ENCODE measurements around the gene PCNP.

Gene PCNP, protein sequence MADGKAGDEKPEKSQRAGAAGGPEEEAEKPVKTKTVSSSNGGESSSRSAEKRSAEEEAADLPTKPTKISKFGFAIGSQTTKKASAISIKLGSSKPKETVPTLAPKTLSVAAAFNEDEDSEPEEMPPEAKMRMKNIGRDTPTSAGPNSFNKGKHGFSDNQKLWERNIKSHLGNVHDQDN

GRCh38 chr3:101573449-101574387, at the start of gene PCNP:
TSS of gene PCNP (plus strand) at chr3:101574180. CDS start at chr3:101574216, 36 bp downstream.
- peak within 1 kb of the TSS; percentile 72 for H3K4me3 ChIP-seq (ENCODE audit: low read depth, low read length)
- TF ChIP-seq, protein P1, sequence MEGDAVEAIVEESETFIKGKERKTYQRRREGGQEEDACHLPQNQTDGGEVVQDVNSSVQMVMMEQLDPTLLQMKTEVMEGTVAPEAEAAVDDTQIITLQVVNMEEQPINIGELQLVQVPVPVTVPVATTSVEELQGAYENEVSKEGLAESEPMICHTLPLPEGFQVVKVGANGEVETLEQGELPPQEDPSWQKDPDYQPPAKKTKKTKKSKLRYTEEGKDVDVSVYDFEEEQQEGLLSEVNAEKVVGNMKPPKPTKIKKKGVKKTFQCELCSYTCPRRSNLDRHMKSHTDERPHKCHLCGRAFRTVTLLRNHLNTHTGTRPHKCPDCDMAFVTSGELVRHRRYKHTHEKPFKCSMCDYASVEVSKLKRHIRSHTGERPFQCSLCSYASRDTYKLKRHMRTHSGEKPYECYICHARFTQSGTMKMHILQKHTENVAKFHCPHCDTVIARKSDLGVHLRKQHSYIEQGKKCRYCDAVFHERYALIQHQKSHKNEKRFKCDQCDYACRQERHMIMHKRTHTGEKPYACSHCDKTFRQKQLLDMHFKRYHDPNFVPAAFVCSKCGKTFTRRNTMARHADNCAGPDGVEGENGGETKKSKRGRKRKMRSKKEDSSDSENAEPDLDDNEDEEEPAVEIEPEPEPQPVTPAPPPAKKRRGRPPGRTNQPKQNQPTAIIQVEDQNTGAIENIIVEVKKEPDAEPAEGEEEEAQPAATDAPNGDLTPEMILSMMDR (IDR thresholded peaks at IDR 0.05; ENCODE audit: insufficient read depth, low read depth, low read length, missing control alignments) = peak; percentile 75
- DNase-seq (ENCODE audit: low read depth) = peak; percentile 99

DNA sequence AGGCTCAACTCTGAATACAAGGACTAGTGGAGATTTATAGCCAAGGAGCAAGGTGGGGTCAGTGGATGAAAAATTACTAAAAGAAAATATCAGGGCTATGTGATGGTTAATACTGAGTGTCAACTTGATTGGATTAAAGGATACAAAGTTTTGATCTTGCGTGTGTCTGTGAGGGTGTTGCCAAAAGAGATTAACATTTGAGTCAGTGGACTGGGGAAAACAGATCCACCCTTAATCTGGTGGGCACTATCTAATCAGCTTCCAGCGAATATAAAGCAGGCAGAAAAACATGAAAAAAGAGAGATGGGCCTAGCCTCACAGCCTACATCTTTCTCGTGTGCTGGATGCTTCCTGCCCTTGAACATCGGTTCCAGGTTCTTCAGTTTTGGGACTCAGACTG, 46.5 kb upstream of the PCNP start:
- TF ChIP-seq, protein P1 (IDR thresholded peaks at IDR 0.05; ENCODE audit: insufficient read depth, low read depth, low read length, missing control alignments) = no peak
- H3K4me3 ChIP-seq (ENCODE audit: low read depth, low read length) = no peak overlapping the region
- no peak for DNase-seq (ENCODE audit: low read depth)

- TF ChIP-seq, protein P1 (IDR thresholded peaks at IDR 0.05; ENCODE audit: insufficient read depth, low read depth, low read length, missing control alignments) = no peak
- no peak for DNase-seq (ENCODE audit: low read depth)
- no peak overlapping the region for H3K4me3 ChIP-seq (ENCODE audit: low read depth, low read length)
These were observed 46.1 kb upstream of the PCNP start for GRCh38 chr3:101527906-101528305.

DNA sequence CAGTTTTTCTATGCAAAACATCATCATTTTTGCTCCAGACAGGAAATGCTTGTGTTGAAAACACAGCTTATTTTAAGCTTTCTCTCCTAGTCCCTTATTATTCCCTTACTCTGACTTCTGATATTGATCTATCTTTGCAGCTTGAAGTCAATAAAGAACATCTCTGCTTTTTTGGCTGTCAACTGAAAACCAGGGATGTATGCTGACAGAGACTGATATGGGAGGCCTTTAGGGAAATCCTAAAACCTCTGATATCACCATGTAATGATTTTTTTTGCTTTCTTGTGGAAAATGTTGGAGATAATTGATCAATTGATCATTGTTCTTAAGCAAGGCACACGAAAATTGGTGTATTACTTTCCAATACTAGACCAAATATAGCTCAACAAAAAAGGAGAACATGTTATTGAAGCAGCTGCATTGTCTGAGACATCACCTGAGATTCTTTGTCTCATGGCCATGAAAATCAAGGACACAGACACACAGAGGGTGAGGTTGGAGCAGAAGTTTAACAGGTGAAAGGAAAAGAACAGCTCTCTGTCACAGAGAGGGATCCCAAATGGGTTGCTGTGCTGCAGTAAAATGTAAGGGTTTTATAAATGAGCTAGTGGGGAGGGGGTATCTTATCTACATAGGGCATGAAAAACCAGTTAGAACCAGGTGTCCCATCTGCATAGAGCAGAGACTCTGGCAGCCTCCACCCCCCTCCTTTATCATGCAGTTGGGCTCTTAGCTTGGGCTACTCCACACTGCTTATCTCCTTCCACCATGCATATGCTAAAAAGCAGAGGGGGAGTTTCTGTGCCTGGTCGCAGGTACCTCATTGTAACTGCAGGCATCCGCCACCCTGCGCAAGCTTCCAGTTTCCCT, 43.9 kb upstream of the PCNP start:
- DNase-seq (ENCODE audit: low read depth) = no peak
- no peak overlapping the region for H3K4me3 ChIP-seq (ENCODE audit: low read depth, low read length)
- TF ChIP-seq, protein P1 (IDR thresholded peaks at IDR 0.05; ENCODE audit: insufficient read depth, low read depth, low read length, missing control alignments) = no peak

GRCh38 chr3:101530686-101531047, 43.3 kb upstream of the PCNP start:
- TF ChIP-seq, protein P1 (IDR thresholded peaks at IDR 0.05; ENCODE audit: insufficient read depth, low read depth, low read length, missing control alignments) = no peak
- no peak for DNase-seq (ENCODE audit: low read depth)
- H3K4me3 ChIP-seq (ENCODE audit: low read depth, low read length) = no peak overlapping the region

DNA sequence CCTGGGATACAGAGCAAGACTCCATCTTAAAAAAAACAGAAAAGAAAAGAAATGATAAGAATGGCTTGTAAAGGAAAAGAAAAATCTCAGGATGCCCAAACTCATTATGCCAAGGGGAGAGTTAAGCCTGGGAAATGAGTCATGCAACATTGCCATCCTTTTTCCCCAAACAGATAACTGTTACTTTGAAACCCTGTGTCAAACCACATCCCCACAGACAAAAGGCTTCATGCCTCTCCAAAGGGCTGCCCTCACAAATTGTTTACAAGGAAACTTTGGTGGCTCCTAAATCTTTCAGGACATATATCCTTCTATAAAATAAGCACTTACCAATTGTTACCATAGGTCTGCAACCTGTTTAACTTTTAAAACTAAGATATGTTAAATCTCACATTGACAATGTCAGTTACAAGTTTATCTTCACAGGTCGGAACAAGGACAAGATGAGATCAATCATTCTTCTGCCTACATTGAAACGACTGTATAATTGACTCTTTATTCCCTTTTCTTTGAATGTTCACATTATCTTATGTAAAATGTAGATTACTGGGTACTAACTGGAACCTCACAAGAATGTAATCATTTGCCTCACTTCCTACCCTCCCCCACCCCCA, 42.4 kb upstream of the PCNP start:
- DNase-seq (ENCODE audit: low read depth) = no peak
- TF ChIP-seq, protein P1 (IDR thresholded peaks at IDR 0.05; ENCODE audit: insufficient read depth, low read depth, low read length, missing control alignments) = no peak
- no peak overlapping the region for H3K4me3 ChIP-seq (ENCODE audit: low read depth, low read length)
